ENCODE data around the gene GBF1. TPM values are rescaled to one million over a fixed set of nuclear protein-coding genes. Genes with fewer than 3 reads are reported as not detected.

Gene GBF1
- total RNA-seq, 1 donor from 2014 or later = 36.3 TPM

- TF ChIP-seq, protein P1, sequence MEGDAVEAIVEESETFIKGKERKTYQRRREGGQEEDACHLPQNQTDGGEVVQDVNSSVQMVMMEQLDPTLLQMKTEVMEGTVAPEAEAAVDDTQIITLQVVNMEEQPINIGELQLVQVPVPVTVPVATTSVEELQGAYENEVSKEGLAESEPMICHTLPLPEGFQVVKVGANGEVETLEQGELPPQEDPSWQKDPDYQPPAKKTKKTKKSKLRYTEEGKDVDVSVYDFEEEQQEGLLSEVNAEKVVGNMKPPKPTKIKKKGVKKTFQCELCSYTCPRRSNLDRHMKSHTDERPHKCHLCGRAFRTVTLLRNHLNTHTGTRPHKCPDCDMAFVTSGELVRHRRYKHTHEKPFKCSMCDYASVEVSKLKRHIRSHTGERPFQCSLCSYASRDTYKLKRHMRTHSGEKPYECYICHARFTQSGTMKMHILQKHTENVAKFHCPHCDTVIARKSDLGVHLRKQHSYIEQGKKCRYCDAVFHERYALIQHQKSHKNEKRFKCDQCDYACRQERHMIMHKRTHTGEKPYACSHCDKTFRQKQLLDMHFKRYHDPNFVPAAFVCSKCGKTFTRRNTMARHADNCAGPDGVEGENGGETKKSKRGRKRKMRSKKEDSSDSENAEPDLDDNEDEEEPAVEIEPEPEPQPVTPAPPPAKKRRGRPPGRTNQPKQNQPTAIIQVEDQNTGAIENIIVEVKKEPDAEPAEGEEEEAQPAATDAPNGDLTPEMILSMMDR (conservative IDR thresholded peaks at IDR 0.05; ENCODE audit: low read depth, low read length) = no peak
- no peak for DNase-seq (ENCODE audit: low read depth)
- no peak overlapping the region for H3K4me3 ChIP-seq (ENCODE audit: low read depth, low read length)
Measured at GRCh38 chr10:102254426-102254825, 9.1 kb downstream of the GBF1 start.

GRCh38 chr10:102255404-102255803, 10.1 kb downstream of the GBF1 start:
- no peak overlapping the region for H3K4me3 ChIP-seq (ENCODE audit: low read depth, low read length)
- TF ChIP-seq, protein P1 (conservative IDR thresholded peaks at IDR 0.05; ENCODE audit: low read depth, low read length) = no peak
- DNase-seq (ENCODE audit: low read depth) = no peak

DNA sequence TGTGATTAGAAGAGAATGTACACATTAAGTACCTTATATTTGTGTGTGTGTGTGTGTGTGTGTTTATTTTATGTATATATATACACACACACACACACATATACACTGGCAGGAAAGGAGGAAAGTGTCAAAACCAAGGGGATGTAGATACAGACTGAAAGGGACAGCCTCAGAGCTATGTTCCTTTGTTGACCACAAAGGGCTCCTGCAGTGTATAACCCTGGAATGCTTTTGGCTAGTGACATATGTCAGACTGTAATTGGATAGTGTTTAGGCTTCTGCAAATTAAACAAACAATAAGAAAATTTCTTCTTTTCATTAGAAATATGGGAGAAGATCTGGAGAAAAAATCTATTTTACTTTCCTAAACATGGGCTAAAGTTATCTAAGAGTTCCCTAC, 15.9 kb downstream of the GBF1 start:
- TF ChIP-seq, protein P1 (conservative IDR thresholded peaks at IDR 0.05; ENCODE audit: low read depth, low read length) = no peak
- no peak for DNase-seq (ENCODE audit: low read depth)
- H3K4me3 ChIP-seq (ENCODE audit: low read depth, low read length) = no peak overlapping the region

DNA sequence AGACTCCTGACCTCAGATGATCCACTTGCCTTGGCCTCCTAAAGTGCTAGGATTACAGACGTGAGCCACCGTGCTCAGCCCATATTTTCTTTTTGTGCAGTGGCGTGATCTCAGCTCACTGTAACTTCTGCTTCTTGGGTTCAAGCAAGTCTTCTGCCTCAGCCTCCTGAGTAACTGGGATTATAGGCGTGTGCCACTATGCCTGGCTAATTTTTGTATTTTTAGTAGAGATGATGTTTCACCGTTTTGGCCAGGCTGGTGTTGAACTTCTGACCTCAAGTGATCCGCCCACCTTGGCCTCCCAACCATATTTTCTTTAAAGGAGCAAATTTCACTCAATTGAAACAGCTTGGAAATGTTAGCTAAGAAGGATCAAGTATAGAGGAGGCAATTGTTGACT, 16.5 kb downstream of the GBF1 start:
- DNase-seq (ENCODE audit: low read depth) = no peak
- H3K4me3 ChIP-seq (ENCODE audit: low read depth, low read length) = no peak overlapping the region
- TF ChIP-seq, protein P1 (conservative IDR thresholded peaks at IDR 0.05; ENCODE audit: low read depth, low read length) = no peak

- peak; percentile 42 for DNase-seq (ENCODE audit: low read depth)
- TF ChIP-seq, protein P1 (conservative IDR thresholded peaks at IDR 0.05; ENCODE audit: low read depth, low read length) = no peak
- H3K4me3 ChIP-seq (ENCODE audit: low read depth, low read length) = no peak overlapping the region
Measured at GRCh38 chr10:102262744-102263370, 17.5 kb downstream of the GBF1 start.

GRCh38 chr10:102264371-102264770, 19.0 kb downstream of the GBF1 start:
- DNase-seq (ENCODE audit: low read depth) = no peak
- TF ChIP-seq, protein P1 (conservative IDR thresholded peaks at IDR 0.05; ENCODE audit: low read depth, low read length) = no peak

DNA sequence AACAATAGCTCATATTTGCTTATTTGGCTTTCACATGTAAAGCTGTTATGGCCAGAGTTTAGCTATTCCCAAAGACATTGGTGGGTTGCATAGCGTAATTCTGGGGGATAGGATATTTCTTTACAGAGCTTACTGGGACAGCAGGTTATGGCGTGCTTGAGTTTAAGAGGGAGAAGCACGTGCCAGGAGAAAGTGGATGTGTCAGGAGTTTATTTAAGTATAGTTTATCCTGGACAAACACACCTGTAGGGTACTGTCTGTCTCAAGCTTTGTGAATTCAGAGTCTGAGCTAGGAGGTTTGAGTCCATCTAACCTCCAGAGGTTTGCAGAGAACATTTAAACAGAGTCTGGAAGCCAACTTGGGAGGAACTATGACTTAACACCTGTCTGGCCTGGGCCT, 21.3 kb downstream of the GBF1 start:
- H3K4me3 ChIP-seq (ENCODE audit: low read depth, low read length) = no peak overlapping the region
- TF ChIP-seq, protein P1 (conservative IDR thresholded peaks at IDR 0.05; ENCODE audit: low read depth, low read length) = no peak
- DNase-seq (ENCODE audit: low read depth) = no peak

More at GRCh38 chr10:102264371-102264770, 19.0 kb downstream of the GBF1 start:
- H3K4me3 ChIP-seq (ENCODE audit: low read depth, low read length) = no peak overlapping the region

All from epithelial cell of proximal tubule (primary cell).